ENCODE results near the gene GLCE.

GLCE gene

DNA sequence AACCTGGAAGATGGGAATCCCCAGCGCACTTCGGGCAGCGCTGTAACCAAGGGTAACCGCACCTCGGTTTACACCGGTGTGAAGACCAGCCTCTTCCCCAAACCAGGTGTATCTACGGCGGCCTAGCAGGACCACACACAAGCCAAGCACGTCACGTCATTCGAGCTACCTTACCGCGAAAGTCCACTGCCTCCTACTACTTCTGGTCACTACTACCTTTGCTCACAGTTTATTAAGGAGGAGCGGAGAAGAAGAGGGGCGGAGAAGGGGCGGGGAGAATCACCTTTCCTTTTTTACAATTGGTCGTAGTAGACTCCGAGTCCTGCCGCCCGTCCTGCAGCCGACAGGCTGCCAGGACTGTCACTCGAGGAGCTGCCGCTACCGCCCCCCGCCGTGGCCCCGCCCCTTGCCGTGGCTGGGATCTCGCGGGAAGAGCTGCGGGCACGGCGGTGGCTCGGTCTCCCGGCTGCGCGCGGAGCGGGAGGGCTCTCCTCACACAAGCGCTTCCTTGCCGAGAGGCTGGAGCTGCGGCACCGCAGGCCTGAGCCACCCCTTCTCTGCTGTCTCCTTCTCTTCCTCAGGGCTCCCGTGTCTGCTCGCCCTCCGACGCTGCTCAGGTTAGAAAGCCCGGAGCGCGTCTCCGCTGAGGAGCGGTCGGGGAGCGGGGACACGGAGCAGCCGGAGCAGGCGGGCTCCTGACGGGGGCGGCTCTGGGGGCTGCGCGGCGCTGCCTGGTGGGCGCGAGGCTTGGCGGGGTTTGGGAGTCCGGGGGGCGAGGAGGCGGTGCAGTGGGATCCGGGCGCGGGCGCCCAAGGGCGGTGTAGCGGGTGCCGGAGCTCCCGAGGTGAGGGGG, at the start of gene GLCE:
Gene GLCE (plus strand): TSS at position 495 of the 853 bp plus-strand sequence. CDS start 95,172 bp downstream, outside the sequence.
- Histone ChIP-seq H4K20me1 (ENCODE audit: insufficient read depth, low read length) (no peaks in the 10 kb centered on the region), H3K9me3 (ENCODE audit: low read length) (no peaks in the 10 kb centered on the region), H3K36me3 (ENCODE audit: insufficient read depth, low read length) (no peaks in the 10 kb centered on the region), H3K27ac (ENCODE audit: low read depth, low read length, poor library complexity, severe bottlenecking) (no peak within 1 kb of the TSS), H3K79me2 (ENCODE audit: insufficient read depth, low read length) (no peaks in the 10 kb centered on the region), H3K4me1 (ENCODE audit: insufficient read depth, low read length, severe bottlenecking) (peaks cover 13% of the 10 kb centered on the region), H3K9ac (ENCODE audit: low read length) (peak within 1 kb of the TSS; percentile 88), H3K4me3 (ENCODE audit: low read depth, low read length, poor library complexity, severe bottlenecking) (peak within 1 kb of the TSS; percentile 87), H3K9me2 (ENCODE audit: low read depth, low read length) (no peaks in the 10 kb centered on the region), H3K27me3 (ENCODE audit: insufficient read depth, low read length) (no peaks in the 10 kb centered on the region; the same call in 1 of the 2 replicates), H3K4me2 (ENCODE audit: low read length) (peak within 1 kb of the TSS; percentile 94), H3F3A (ENCODE audit: insufficient read depth, low read length) (no peaks in the 10 kb centered on the region), H2AFZ (ENCODE audit: low read length) (peak within 1 kb of the TSS; percentile 96; the same call in 1 of the 2 replicates)
- TF ChIP-seq, protein P1, sequence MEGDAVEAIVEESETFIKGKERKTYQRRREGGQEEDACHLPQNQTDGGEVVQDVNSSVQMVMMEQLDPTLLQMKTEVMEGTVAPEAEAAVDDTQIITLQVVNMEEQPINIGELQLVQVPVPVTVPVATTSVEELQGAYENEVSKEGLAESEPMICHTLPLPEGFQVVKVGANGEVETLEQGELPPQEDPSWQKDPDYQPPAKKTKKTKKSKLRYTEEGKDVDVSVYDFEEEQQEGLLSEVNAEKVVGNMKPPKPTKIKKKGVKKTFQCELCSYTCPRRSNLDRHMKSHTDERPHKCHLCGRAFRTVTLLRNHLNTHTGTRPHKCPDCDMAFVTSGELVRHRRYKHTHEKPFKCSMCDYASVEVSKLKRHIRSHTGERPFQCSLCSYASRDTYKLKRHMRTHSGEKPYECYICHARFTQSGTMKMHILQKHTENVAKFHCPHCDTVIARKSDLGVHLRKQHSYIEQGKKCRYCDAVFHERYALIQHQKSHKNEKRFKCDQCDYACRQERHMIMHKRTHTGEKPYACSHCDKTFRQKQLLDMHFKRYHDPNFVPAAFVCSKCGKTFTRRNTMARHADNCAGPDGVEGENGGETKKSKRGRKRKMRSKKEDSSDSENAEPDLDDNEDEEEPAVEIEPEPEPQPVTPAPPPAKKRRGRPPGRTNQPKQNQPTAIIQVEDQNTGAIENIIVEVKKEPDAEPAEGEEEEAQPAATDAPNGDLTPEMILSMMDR (IDR thresholded peaks at IDR 0.05; ENCODE audit: low read length), result no peak
- no peak for TF ChIP-seq EZH2 (IDR thresholded peaks at IDR 0.05; ENCODE audit: borderline replicate concordance, low read length)

DNA sequence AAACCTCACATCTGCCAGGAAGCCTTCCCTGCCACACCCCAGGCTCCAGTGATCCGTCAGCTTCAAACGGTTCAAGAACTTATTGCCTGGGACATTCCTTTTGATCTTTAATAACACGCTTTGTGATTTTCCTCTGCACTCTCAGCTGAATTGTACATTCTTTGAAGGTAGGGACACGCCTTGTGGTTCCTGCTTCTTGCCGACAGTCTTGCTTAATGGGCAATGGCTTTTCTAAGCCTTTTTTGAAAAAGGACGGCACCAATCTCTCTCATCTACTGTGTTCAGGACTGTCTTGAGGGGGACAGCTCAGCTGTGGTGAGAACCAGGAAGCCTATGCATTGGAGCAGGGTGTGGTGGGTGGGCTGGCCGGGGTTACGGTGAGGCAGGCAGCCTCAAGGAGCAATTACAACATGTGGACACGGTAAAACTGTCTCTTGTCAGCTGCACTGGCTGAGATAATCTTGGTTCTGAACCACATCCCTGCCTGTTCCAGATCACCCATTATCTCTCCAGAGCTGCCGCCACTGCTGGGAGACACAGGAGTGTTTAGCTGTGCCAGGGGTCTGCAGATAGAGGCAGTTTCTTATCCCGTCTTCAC, 46.0 kb upstream of the GLCE start:
- Histone ChIP-seq H3K27ac (ENCODE audit: low read depth, low read length, poor library complexity, severe bottlenecking) (no peak overlapping the region), H3K4me1 (ENCODE audit: insufficient read depth, low read length, severe bottlenecking) (no peaks in the 10 kb centered on the region), H3K9ac (ENCODE audit: low read length) (no peak overlapping the region), H3F3A (ENCODE audit: insufficient read depth, low read length) (no peaks in the 10 kb centered on the region), H3K36me3 (ENCODE audit: insufficient read depth, low read length) (no peaks in the 10 kb centered on the region), H3K4me2 (ENCODE audit: low read length) (no peak overlapping the region), H3K9me3 (ENCODE audit: low read length) (no peaks in the 10 kb centered on the region), H3K4me3 (ENCODE audit: low read depth, low read length, poor library complexity, severe bottlenecking) (no peak overlapping the region), H4K20me1 (ENCODE audit: insufficient read depth, low read length) (no peaks in the 10 kb centered on the region), H3K79me2 (ENCODE audit: insufficient read depth, low read length) (no peaks in the 10 kb centered on the region), H2AFZ (ENCODE audit: low read length) (no peak overlapping the region), H3K9me2 (ENCODE audit: low read depth, low read length) (no peaks in the 10 kb centered on the region), H3K27me3 (ENCODE audit: insufficient read depth, low read length) (peaks cover 3% of the 10 kb centered on the region; the same call in 1 of the 2 replicates)
- TF ChIP-seq EZH2 (IDR thresholded peaks at IDR 0.05; ENCODE audit: borderline replicate concordance, low read length), result no peak

GRCh38 chr15:69115031-69115430, 45.4 kb upstream of the GLCE start:
- TF ChIP-seq, protein P1 (IDR thresholded peaks at IDR 0.05; ENCODE audit: low read length), result no peak
- no peak for TF ChIP-seq EZH2 (IDR thresholded peaks at IDR 0.05; ENCODE audit: borderline replicate concordance, low read length)
- H2AFZ ChIP-seq (ENCODE audit: low read length), result no peak overlapping the region
- H3K27ac ChIP-seq (ENCODE audit: low read depth, low read length, poor library complexity, severe bottlenecking), result no peak overlapping the region
- no peak overlapping the region for H3K4me2 ChIP-seq (ENCODE audit: low read length)
- H3K27me3 ChIP-seq (ENCODE audit: insufficient read depth, low read length), result peaks cover 3% of the 10 kb centered on the region; the same call in 1 of the 2 replicates
- H3K4me3 ChIP-seq (ENCODE audit: low read depth, low read length, poor library complexity, severe bottlenecking), result no peak overlapping the region
- H3F3A ChIP-seq (ENCODE audit: insufficient read depth, low read length), result no peaks in the 10 kb centered on the region
- no peaks in the 10 kb centered on the region for H3K79me2 ChIP-seq (ENCODE audit: insufficient read depth, low read length)
- H3K9ac ChIP-seq (ENCODE audit: low read length), result no peak overlapping the region
- H3K4me1 ChIP-seq (ENCODE audit: insufficient read depth, low read length, severe bottlenecking), result no peaks in the 10 kb centered on the region
- no peaks in the 10 kb centered on the region for H3K9me3 ChIP-seq (ENCODE audit: low read length)
- no peaks in the 10 kb centered on the region for H3K9me2 ChIP-seq (ENCODE audit: low read depth, low read length)
- no peaks in the 10 kb centered on the region for H4K20me1 ChIP-seq (ENCODE audit: insufficient read depth, low read length)
- H3K36me3 ChIP-seq (ENCODE audit: insufficient read depth, low read length), result no peaks in the 10 kb centered on the region
